ENCODE results near the gene SNX30. TPM values are rescaled to one million over a fixed set of nuclear protein-coding genes. Genes with fewer than 3 reads are reported as not detected.

SNX30 gene, protein sequence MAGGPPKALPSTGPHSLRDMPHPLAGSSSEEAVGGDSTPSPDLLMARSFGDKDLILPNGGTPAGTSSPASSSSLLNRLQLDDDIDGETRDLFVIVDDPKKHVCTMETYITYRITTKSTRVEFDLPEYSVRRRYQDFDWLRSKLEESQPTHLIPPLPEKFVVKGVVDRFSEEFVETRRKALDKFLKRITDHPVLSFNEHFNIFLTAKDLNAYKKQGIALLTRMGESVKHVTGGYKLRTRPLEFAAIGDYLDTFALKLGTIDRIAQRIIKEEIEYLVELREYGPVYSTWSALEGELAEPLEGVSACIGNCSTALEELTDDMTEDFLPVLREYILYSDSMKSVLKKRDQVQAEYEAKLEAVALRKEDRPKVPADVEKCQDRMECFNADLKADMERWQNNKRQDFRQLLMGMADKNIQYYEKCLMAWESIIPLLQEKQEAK
- total RNA-seq = 11.8 to 12.7 TPM (median 12.7 TPM) in 3 replicates

DNA sequence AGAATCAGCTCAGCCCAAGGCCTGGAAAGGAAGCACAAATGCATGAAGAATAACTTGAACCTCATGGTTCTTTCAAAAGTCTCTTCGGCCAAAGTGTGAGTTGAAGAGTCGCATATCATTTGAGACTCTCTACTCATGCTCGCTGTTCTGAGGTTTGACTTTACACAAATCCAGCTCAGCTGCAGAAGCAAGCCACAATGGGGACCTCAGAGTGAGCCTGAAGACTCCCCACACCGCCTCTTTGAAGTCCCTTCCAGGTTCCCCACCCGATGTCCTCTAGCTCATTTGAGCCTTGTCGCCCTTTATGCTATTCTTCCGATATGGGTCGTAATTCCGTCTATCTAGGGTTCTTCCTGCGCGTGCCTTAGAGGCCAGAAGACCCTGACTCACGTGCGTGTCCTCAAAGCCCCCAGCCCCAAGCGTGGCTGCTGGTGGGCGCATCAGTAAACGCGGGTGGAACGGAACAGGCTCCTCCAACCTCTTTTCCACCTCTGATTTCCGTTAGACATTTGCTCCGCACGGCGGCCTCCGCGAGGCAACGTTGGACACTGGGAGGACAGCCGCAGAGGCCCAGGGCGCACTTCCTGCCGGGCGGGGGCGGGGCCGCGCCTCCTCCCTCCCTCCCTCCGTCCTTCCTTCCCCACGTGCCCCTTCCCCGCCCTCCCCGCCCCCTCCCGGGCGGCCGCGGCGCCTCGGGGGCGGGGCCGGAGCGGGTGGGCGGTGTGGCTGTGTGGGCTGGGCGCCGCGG, at the start of gene SNX30:
SNX30 (plus strand) TSS at position 745 of the 748 bp plus-strand sequence. CDS start 242 bp downstream, outside the sequence.
- TF ChIP-seq, protein P1, sequence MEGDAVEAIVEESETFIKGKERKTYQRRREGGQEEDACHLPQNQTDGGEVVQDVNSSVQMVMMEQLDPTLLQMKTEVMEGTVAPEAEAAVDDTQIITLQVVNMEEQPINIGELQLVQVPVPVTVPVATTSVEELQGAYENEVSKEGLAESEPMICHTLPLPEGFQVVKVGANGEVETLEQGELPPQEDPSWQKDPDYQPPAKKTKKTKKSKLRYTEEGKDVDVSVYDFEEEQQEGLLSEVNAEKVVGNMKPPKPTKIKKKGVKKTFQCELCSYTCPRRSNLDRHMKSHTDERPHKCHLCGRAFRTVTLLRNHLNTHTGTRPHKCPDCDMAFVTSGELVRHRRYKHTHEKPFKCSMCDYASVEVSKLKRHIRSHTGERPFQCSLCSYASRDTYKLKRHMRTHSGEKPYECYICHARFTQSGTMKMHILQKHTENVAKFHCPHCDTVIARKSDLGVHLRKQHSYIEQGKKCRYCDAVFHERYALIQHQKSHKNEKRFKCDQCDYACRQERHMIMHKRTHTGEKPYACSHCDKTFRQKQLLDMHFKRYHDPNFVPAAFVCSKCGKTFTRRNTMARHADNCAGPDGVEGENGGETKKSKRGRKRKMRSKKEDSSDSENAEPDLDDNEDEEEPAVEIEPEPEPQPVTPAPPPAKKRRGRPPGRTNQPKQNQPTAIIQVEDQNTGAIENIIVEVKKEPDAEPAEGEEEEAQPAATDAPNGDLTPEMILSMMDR (IDR thresholded peaks at IDR 0.05; ENCODE audit: unreplicated experiment) = no peak
- peak; percentile 76 to 87 for DNase-seq (ENCODE audit: low spot score in 2 of 2, unreplicated experiment in 2 of 2)
- peak within 1 kb of the TSS; percentile 82 for H3K27ac Mint-ChIP-seq
- no peaks in the 10 kb centered on the region for H3K36me3 Mint-ChIP-seq
- H3K9me3 Mint-ChIP-seq = no peaks in the 10 kb centered on the region
- H3K4me1 Mint-ChIP-seq = peaks cover 35% of the 10 kb centered on the region
- peak within 1 kb of the TSS; percentile 94 for H3K4me3 Mint-ChIP-seq
- no peaks in the 10 kb centered on the region for H3K27me3 Mint-ChIP-seq (ENCODE audit: low read depth)

DNA sequence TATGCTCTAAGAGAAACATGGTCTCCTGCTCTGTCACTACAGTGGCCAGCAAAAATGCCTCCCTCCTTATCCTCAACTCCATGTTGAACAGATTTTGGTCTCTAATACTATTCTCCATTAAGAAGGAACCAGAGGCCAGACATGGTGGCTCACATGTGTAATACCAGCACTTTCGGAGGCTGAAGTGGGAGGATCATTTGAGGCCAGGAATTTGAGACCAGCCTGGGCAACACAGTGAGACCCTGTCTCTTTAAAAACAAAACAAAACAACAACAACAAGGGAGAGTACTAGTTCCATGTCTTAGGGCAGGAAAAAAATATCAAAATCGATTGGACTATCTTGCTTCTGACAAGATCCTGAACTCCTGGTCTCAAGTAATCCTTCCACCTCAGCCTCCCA, 47.3 kb upstream of the SNX30 start:
- TF ChIP-seq, protein P1 (IDR thresholded peaks at IDR 0.05; ENCODE audit: unreplicated experiment) = no peak
- peaks cover 3% of the 10 kb centered on the region for H3K36me3 Mint-ChIP-seq
- no peak overlapping the region for H3K4me3 Mint-ChIP-seq
- no peaks in the 10 kb centered on the region for H3K27me3 Mint-ChIP-seq (ENCODE audit: low read depth)
- no peaks in the 10 kb centered on the region for H3K9me3 Mint-ChIP-seq
- peaks cover 2% of the 10 kb centered on the region for H3K4me1 Mint-ChIP-seq
- DNase-seq (ENCODE audit: low spot score in 2 of 2, unreplicated experiment in 2 of 2) = no peak
- no peak overlapping the region for H3K27ac Mint-ChIP-seq

DNA sequence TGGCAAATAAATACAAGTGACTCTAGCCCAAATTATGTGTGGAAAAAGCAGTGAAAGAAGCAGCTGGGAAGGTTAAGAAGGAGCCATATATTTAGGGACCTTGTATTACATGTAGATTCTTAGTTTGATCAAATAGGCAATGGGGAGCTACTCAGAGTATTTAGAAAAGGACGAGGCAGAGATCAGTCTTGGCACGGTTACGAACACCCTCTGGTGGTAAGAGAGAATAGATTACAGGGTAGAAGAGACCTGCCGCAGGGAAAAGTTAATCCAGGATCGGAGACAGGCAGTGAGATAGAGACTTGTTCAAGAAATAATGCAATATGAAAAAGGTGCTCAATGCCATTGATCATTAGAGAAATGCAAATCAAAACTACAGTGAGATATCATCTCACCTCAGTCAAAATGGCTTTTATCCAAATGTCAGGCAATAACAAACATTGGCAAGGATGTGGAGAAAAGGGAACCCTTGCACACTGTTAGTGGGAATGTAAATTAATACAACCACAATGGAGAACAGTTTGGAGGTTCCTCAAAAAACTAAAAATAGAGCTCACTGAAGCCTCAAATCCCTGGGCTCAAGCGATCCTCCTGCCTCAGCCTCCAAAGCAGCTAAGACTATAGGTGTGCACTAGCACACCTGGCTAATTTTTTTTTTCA, 44.7 kb upstream of the SNX30 start:
- no peak for DNase-seq (ENCODE audit: low spot score in 2 of 2, unreplicated experiment in 2 of 2)
- TF ChIP-seq, protein P1 (IDR thresholded peaks at IDR 0.05; ENCODE audit: unreplicated experiment) = no peak
- Mint-ChIP-seq H3K4me3 (no peak overlapping the region), H3K9me3 (no peaks in the 10 kb centered on the region), H3K4me1 (peaks cover 2% of the 10 kb centered on the region), H3K27ac (no peak overlapping the region), H3K36me3 (no peaks in the 10 kb centered on the region), H3K27me3 (ENCODE audit: low read depth) (no peaks in the 10 kb centered on the region)

DNA sequence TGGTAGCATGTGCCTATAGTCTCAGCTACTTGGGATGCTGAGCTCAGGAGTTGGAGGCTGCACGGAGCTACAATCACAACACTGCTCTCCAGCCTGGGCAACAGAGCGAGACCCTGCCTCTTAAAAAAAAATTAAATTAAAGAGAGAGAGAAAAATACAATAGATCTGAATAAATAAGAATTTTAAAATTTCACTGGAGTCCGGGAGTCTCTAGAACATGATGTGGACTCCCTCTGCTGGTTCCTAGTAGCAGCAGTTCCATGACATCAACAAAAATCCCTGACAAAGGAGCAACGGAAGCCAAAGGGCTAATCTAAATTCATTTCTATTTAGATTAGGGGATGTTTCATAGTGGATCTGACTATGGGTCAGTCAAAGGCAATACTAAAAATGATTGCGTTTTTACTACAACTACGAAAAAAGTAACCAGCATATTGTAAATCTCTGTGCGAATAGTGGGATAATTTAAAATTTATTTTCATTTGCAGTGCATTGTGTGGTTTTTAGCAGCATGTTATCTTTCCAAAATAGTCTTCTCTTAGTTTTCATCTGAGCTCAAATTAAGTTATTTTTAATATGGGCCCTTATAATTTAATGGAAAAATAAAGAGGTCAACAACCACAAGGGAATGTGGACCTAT, 39.4 kb upstream of the SNX30 start:
- Mint-ChIP-seq H3K27ac (no peak overlapping the region), H3K9me3 (peaks cover 13% of the 10 kb centered on the region), H3K4me1 (peaks cover 2% of the 10 kb centered on the region), H3K27me3 (ENCODE audit: low read depth) (no peaks in the 10 kb centered on the region), H3K4me3 (no peak overlapping the region), H3K36me3 (peaks cover 21% of the 10 kb centered on the region)
- TF ChIP-seq, protein P1 (IDR thresholded peaks at IDR 0.05; ENCODE audit: unreplicated experiment) = no peak
- no peak for DNase-seq (ENCODE audit: low spot score in 2 of 2, unreplicated experiment in 2 of 2)

DNA sequence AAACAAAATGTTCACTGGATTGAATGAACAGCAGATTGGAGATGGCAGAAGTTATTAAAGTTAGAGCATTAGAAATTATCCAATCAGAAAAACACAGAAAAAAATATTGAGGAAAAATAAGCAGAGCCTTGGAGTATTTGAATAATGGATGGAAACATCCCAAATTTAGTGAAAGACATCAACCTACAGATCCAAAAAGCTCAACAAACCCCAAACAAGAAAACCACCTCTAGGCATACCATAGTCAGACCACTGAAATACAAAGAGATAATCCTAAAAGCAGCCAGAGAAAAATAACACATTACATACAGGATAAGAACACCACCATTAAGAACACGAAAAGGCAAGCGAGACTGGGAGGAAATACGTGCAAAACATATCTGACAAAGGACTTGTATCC, 37.9 kb upstream of the SNX30 start:
- TF ChIP-seq, protein P1 (IDR thresholded peaks at IDR 0.05; ENCODE audit: unreplicated experiment) = no peak
- Mint-ChIP-seq H3K27me3 (ENCODE audit: low read depth) (no peaks in the 10 kb centered on the region), H3K4me3 (no peak overlapping the region), H3K4me1 (peaks cover 7% of the 10 kb centered on the region), H3K27ac (no peak overlapping the region), H3K9me3 (peaks cover 13% of the 10 kb centered on the region), H3K36me3 (peaks cover 21% of the 10 kb centered on the region)
- DNase-seq (ENCODE audit: low spot score in 2 of 2, unreplicated experiment in 2 of 2) = no peak
